CD4-positive, alpha-beta T cell (primary cell): ENCODE measurements around the gene PRKCA. TPM values are rescaled to one million over a fixed set of nuclear protein-coding genes. Genes with fewer than 3 reads are reported as not detected.

Experiments
- ATAC-seq: fragments of 200-7000 bp; cut with Tn5 transposase; one replicate; pipeline ENCODE4 v1.10.0; 2022; ENCODE audit warnings: mild to moderate bottlenecking; ENCODE audit not compliant: poor library complexity
- CTCF ChIA-PET: fragments of 350-600 bp; sonication (Branson Sonifier 250); formaldehyde crosslinking; loops from one replicate; lab custom pipeline; 2021; ENCODE audit warnings: antibody characterized with exemption, inconsistent platforms; lab: Charles Lee
- POLR2A ChIA-PET: fragments of 350-600 bp; sonication (Branson Sonifier 250); formaldehyde crosslinking; loops from one replicate; lab custom pipeline; 2021; ENCODE audit warnings: antibody characterized with exemption, inconsistent platforms; lab: Charles Lee
- DNase-seq, 14 experiments: peaks; one replicate each; pipeline ENCODE4 v3.0.0-alpha.2; 2013 to 2020; ENCODE audit warnings: mixed read lengths in 2 of 14
- H3K27ac ChIP-seq, 2 donors: one replicate each; pipeline versions ENCODE4 v1.5.1 to v1.7.0; 2013; ENCODE audit warnings: low read length in 2 of 2, low read depth in 1 of 2, mild to moderate bottlenecking in 1 of 2
- H3K27me3 ChIP-seq, 2 experiments: 1 replicate in 1 of 2; 2 replicates in 1 of 2; pipeline versions ENCODE4 v1.6.1 to v1.7.0; 2013; ENCODE audit warnings: low read length in 2 of 2, control low read depth in 1 of 2, mild to moderate bottlenecking in 1 of 2, moderate library complexity in 1 of 2; ENCODE audit not compliant: insufficient read depth in 2 of 2, control insufficient read depth in 1 of 2
- H3K36me3 ChIP-seq: one replicate; pipeline ENCODE4 v1.6.1; 2013; ENCODE audit warnings: low read length, control low read depth; ENCODE audit not compliant: insufficient read depth
- H3K4me1 ChIP-seq: one replicate; pipeline ENCODE4 v1.6.1; 2013; ENCODE audit warnings: low read length, control low read depth; ENCODE audit not compliant: insufficient read depth
- H3K4me3 ChIP-seq: one replicate; pipeline ENCODE4 v1.5.1; 2013; ENCODE audit warnings: mild to moderate bottlenecking, low read length, moderate library complexity
- H3K9me3 ChIP-seq, 2 experiments: 1 replicate in 1 of 2; 2 replicates in 1 of 2; pipeline versions ENCODE4 v1.6.1 to v1.7.0; 2013; ENCODE audit warnings: low read length in 2 of 2, mild to moderate bottlenecking in 2 of 2, control low read depth in 1 of 2, moderate library complexity in 1 of 2; ENCODE audit not compliant: control insufficient read depth in 1 of 2, insufficient read depth in 1 of 2
- H3K27ac Mint-ChIP-seq: one replicate; pipeline ENCODE4 v1.8.0; 2020; ENCODE audit warnings: mixed read lengths
- H3K27me3 Mint-ChIP-seq: one replicate; pipeline ENCODE4 v1.8.0; 2021; ENCODE audit warnings: mixed read lengths
- H3K36me3 Mint-ChIP-seq: one replicate; pipeline ENCODE4 v1.8.0; 2021; ENCODE audit warnings: low read depth, mixed read lengths
- H3K4me1 Mint-ChIP-seq: one replicate; pipeline ENCODE4 v1.8.0; 2021; ENCODE audit warnings: low read depth, mixed read lengths
- H3K4me3 Mint-ChIP-seq: one replicate; pipeline ENCODE4 v1.8.0; 2020; ENCODE audit warnings: mild to moderate bottlenecking, mixed read lengths
- H3K9me3 Mint-ChIP-seq: one replicate; pipeline ENCODE4 v1.8.0; 2020; ENCODE audit warnings: mixed read lengths
- intact Hi-C, 2 experiments: fragments of 100-400 bp; cut with DNase I in 1 of 2; cut with micrococcal nuclease in 1 of 2; formaldehyde crosslinking; loops; one replicate each; pipeline versions ENCODE4 v1.15.1 to v1.9.0; 2023 to 2025; cut with DNase I, micrococcal nuclease
- total RNA-seq, 174 experiments: library from RNA in 2 of 174; stranded (reverse) in 2 of 174; gene quantifications; one replicate each; pipeline ENCODE4 v1.2.3 and lab custom pipeline; 2021 to 2026
- TF ChIP-seq, protein P1 (sequence below): fragments of 200-600 bp; IDR thresholded peaks from one replicate; pipeline ENCODE4 v1.8.0; 2022; ENCODE audit warnings: antibody characterized with exemption, mild to moderate bottlenecking

Gene PRKCA
- total RNA-seq, 2 experiments from 2014 or later = 84.8 to 88.6 TPM

- Mint-ChIP-seq H3K36me3 (peaks cover 46% of the 10 kb centered on the region), H3K4me1 (peaks cover 77% of the 10 kb centered on the region)
- ATAC-seq = no peak
Measured at GRCh38 chr17:66496306-66496705, 193.9 kb downstream of the PRKCA start.

DNA sequence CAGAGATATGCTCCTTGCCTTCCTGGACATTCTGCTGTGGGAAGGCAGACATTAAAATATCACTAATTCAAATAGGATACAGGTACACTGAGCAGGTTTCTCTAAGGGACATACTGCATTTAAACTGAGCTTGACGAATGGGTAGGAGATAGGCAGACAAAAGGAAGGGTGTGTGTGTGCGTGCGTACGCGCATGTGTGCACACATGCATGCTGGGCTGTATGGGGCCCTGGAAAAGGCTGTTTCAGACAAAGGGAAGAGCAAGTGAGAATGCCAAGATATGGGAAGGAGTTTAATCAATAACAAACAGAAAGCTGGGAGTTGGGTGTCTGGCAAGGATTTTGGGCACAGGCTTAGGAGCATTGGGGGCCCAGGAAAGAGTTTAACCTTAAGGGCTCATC is 196.2 kb downstream of the PRKCA start:
- TF ChIP-seq, protein P1, sequence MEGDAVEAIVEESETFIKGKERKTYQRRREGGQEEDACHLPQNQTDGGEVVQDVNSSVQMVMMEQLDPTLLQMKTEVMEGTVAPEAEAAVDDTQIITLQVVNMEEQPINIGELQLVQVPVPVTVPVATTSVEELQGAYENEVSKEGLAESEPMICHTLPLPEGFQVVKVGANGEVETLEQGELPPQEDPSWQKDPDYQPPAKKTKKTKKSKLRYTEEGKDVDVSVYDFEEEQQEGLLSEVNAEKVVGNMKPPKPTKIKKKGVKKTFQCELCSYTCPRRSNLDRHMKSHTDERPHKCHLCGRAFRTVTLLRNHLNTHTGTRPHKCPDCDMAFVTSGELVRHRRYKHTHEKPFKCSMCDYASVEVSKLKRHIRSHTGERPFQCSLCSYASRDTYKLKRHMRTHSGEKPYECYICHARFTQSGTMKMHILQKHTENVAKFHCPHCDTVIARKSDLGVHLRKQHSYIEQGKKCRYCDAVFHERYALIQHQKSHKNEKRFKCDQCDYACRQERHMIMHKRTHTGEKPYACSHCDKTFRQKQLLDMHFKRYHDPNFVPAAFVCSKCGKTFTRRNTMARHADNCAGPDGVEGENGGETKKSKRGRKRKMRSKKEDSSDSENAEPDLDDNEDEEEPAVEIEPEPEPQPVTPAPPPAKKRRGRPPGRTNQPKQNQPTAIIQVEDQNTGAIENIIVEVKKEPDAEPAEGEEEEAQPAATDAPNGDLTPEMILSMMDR = no peak

More at GRCh38 chr17:66496306-66496705, 193.9 kb downstream of the PRKCA start:
- Histone ChIP-seq H3K4me3 (no peak overlapping the region), H3K9me3 (no peaks in the 10 kb centered on the region), H3K36me3 (peaks cover 18% of the 10 kb centered on the region), H3K4me1 (peaks cover 18% of the 10 kb centered on the region), H3K27ac (no peak overlapping the region), H3K27me3 (no peaks in the 10 kb centered on the region)
- TF ChIP-seq, protein P1 = no peak
- intact Hi-C loops = no loop called here
- no peak for DNase-seq
- POLR2A ChIA-PET = no interaction called here
- H3K4me3 Mint-ChIP-seq = no peak overlapping the region
- no peak overlapping the region for H3K27ac Mint-ChIP-seq
- CTCF ChIA-PET = no interaction called here
- H3K27me3 Mint-ChIP-seq = no peaks in the 10 kb centered on the region
- H3K9me3 Mint-ChIP-seq = no peaks in the 10 kb centered on the region

GRCh38 chr17:66506641-66507040 is 204.2 kb downstream of the PRKCA start:
- Mint-ChIP-seq H3K36me3 (peaks cover 10% of the 10 kb centered on the region), H3K27me3 (no peaks in the 10 kb centered on the region), H3K27ac (no peak overlapping the region), H3K9me3 (no peaks in the 10 kb centered on the region), H3K4me3 (no peak overlapping the region), H3K4me1 (peaks cover 65% of the 10 kb centered on the region)
- Histone ChIP-seq H3K9me3 (no peaks in the 10 kb centered on the region), H3K36me3 (no peaks in the 10 kb centered on the region), H3K27me3 (no peaks in the 10 kb centered on the region), H3K4me1 (peaks cover 17% of the 10 kb centered on the region), H3K4me3 (no peak overlapping the region), H3K27ac (no peak overlapping the region)
- TF ChIP-seq, protein P1 = no peak
- intact Hi-C loops = no loop called here
- ATAC-seq (no peak), DNase-seq (no peak)
- POLR2A ChIA-PET = no interaction called here
- CTCF ChIA-PET = no interaction called here

More for the DNA sequence above, 196.2 kb downstream of the PRKCA start:
- no peak overlapping the region for H3K27ac ChIP-seq
- H3K4me3 ChIP-seq = no peak overlapping the region
- H3K36me3 ChIP-seq = peaks cover 18% of the 10 kb centered on the region
- Mint-ChIP-seq H3K36me3 (peaks cover 45% of the 10 kb centered on the region), H3K27ac (no peak overlapping the region), H3K9me3 (no peaks in the 10 kb centered on the region), H3K4me1 (peaks cover 66% of the 10 kb centered on the region), H3K27me3 (no peaks in the 10 kb centered on the region), H3K4me3 (no peak overlapping the region)
- intact Hi-C loops = no loop called here
- POLR2A ChIA-PET = no interaction called here
- H3K9me3 ChIP-seq = no peaks in the 10 kb centered on the region
- ATAC-seq (no peak), DNase-seq (no peak)
- no peaks in the 10 kb centered on the region for H3K27me3 ChIP-seq
- H3K4me1 ChIP-seq = peaks cover 7% of the 10 kb centered on the region
- CTCF ChIA-PET = no interaction called here
